HFF-Myc (cell line): ENCODE data around the gene FBXW4.

ENCODE experiments used
- DNase-seq: peaks from one replicate; pipeline ENCODE4 v3.0.0-alpha.2; 2011; ENCODE audit warnings: low read depth; ENCODE audit errors: extremely low read depth
- H3K4me3 ChIP-seq: replicated peaks from 2 replicates; pipeline ENCODE4 v1.5.1; 2011; ENCODE audit warnings: low read depth, mild to moderate bottlenecking, control low read depth, low read length
- TF ChIP-seq, protein P1 (sequence below): IDR thresholded peaks from 2 replicates; pipeline ENCODE4 v1.5.1; 2012; ENCODE audit warnings: mild to moderate bottlenecking, low read depth, low read length, control low read depth; ENCODE audit errors: missing control alignments

FBXW4 gene

DNA sequence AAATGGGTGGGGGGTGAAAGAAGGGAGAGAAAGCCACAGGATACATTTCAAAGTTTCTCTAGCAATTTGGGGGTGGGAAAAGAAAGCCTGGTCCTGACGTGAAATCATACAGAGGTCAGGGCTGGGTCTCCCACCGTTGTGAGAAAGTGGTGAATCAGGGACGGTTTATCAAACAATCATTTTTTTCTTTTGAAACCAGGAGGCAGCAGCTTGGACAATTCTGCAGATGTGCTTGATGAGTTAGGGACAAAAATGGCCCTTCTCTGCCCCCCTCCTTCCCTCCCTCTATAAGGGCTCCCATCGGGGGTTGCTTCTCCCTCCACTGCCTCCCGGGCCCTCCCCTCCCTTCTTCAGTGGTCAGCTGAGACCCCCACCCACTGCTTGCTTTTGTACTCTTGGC, 43.6 kb downstream of the FBXW4 start:
- TF ChIP-seq, protein P1, sequence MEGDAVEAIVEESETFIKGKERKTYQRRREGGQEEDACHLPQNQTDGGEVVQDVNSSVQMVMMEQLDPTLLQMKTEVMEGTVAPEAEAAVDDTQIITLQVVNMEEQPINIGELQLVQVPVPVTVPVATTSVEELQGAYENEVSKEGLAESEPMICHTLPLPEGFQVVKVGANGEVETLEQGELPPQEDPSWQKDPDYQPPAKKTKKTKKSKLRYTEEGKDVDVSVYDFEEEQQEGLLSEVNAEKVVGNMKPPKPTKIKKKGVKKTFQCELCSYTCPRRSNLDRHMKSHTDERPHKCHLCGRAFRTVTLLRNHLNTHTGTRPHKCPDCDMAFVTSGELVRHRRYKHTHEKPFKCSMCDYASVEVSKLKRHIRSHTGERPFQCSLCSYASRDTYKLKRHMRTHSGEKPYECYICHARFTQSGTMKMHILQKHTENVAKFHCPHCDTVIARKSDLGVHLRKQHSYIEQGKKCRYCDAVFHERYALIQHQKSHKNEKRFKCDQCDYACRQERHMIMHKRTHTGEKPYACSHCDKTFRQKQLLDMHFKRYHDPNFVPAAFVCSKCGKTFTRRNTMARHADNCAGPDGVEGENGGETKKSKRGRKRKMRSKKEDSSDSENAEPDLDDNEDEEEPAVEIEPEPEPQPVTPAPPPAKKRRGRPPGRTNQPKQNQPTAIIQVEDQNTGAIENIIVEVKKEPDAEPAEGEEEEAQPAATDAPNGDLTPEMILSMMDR: no peak
- H3K4me3 ChIP-seq: no peak overlapping the region
- DNase-seq: no peak

DNA sequence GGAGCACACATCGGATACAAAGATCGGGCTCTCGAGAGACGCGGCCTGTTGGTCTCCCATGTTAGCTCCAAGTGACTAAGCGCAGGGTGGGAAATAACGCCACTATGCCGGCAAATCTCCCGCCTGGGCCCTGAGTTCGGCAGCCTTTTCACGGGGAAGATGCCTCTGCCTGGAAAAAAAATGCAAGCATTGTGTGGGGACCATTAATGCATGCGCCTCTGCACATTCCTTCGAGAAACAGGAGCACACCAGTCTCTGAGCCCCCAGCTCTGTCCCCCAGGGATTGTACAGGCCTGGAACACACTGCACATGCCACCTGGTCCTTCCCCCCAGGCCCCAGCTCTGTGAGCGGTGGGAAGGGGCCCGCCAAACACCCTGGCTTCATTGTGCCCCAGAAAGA, 44.1 kb downstream of the FBXW4 start:
- no peak for DNase-seq
- TF ChIP-seq, protein P1: no peak

DNA sequence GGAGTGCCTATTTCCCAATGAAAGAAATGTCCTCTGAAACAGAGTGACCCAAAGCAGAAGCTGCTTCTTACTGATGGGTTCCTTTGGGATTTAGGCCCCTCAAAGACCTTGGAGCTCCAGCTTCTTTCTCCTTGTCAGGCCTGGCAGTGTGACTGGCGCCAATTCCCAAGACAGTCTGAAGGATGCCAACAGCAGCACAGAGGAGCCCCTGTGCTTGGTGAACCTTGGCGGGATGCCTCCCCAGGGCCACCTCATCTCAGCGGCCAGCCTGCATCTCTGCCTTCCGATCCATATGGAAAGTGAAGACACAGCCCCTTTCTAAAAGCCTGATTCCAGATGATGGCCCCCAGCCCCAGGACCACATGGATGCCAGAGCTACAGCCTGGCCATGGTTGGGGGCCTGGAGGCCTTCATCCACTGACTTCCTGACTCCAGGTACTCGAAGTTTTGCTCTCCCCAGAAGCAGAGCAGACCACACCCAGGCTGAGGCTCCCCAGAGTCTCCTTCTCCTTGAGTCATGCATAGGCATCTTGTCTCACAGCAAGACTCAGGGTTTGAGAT, 45.4 kb downstream of the FBXW4 start:
- TF ChIP-seq, protein P1: no peak
- no peak for DNase-seq
- no peak overlapping the region for H3K4me3 ChIP-seq

More for the DNA sequence above, 44.1 kb downstream of the FBXW4 start:
- no peak overlapping the region for H3K4me3 ChIP-seq

DNA sequence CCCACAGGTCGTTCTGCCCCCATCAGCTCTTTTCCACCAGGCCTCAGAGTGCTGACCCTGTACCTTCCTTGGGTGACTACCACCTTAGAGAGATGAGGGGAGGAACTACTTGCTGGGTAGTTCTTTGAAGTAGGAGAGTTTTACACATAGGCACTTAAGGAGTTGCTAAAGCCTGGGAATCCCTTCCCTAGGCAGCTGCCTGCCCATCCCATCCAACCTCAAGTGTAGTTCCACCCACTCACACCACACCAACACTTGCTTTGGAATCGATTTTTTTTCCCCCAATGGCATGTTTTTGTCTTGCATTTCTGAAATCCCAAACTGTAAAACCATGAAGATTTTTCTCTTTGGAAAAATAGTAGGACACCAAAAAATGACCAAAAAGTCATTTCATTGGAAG, 47.7 kb downstream of the FBXW4 start:
- DNase-seq: no peak
- no peak overlapping the region for H3K4me3 ChIP-seq
- TF ChIP-seq, protein P1: no peak

DNA sequence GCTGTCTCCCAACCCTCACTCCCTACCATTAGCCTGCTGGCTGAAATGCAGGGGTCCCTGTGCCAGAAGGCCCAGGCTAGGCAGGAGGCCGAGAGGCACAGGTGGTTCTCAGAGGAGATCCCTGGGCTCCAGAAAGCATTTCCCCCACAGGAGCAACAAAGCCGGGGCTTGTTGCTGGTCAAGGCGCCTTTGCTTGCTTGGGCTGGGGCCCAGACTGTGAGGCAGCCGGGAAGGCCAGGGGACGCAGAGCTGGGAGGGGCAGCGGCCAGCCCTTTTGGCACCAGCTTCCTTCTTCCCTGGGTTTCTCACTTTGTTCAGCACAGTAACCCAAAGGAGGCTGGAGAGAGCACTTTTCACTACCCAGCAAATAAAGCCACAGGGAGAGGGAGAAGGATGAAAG, 48.6 kb downstream of the FBXW4 start:
- no peak for DNase-seq
- TF ChIP-seq, protein P1: no peak
- no peak overlapping the region for H3K4me3 ChIP-seq

DNA sequence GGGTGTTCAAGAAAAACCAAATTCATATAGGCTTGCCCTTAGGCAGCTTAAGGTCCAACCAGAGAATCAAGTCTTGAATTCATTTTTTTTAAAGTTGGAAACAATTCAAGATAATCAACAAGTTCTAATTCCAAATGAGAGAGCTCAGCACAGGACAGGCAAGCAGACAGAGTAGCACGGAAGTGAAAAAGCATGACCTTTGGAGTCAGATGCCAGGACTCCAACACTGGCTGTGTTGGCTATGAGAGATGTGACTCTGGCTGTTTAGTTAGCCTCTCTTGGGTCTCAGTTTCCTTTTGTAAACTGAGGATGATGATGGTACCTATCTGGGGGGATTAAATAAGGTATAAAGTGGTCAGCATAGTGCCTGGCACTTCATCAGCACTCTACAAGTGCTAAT, 49.3 kb downstream of the FBXW4 start:
- H3K4me3 ChIP-seq: no peak overlapping the region
- TF ChIP-seq, protein P1: no peak
- DNase-seq: no peak

DNA sequence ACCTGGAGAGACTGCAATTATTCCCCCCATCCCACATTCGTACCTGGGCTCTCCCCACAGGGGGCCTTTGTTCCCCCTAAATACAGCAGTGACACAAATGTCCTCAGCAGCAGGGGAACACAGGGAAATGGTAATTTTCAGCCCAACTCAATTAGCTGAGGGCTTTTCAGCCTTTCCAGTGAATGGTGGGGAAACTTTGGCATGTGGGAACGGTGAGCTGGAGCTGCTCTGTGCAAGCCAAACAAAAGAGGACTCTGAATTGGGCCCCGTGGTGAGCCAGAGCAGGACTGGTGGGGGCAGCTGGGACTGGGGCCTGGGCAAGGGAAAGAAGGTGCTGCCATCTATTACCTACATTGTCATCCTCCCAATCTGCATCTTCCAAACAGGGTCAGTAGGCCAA, 51.0 kb downstream of the FBXW4 start:
- H3K4me3 ChIP-seq: no peak overlapping the region
- TF ChIP-seq, protein P1: no peak
- no peak for DNase-seq
